Stomach (tissue), 9 donors: ENCODE results near the gene EGF. TPM values are rescaled to one million over a fixed set of nuclear protein-coding genes. Genes with fewer than 3 reads are reported as not detected.
"Not testable (repeated sequence)": the region's sequence is repeated elsewhere in the genome, so short reads cannot be mapped to it uniquely, and the experiment has no call there.

Source experiments
- DNase-seq, 2 donors: peaks; one replicate each; pipeline versions ENCODE4 v3.0.0 to v3.0.0-alpha.2; 2013 to 2019
- H3K27ac ChIP-seq, 5 donors: fragments of 200-600 bp in 4 of 5; sonication (generic) in 4 of 5; one replicate each; pipeline ENCODE4 v1.5.1; 2013 to 2019; ENCODE audit warnings: mild to moderate bottlenecking in 1 of 5, moderate library complexity in 1 of 5
- H3K27me3 ChIP-seq, 3 donors: fragments of 200-600 bp; sonication (generic); one replicate each; pipeline ENCODE4 v1.5.1; 2017 to 2019; ENCODE audit warnings: mixed run types in 1 of 3
- H3K36me3 ChIP-seq, 4 donors: fragments of 200-600 bp; sonication (generic); 1 replicate in 3 of 4; 2 replicates in 1 of 4; pipeline ENCODE4 v1.5.1; 2016 to 2019
- H3K4me1 ChIP-seq, 4 donors: fragments of 200-600 bp; sonication (generic); one replicate each; pipeline ENCODE4 v1.5.1; 2016 to 2019
- H3K4me3 ChIP-seq, 4 donors: fragments of 200-600 bp; sonication (generic) in 3 of 4; one replicate each; pipeline ENCODE4 v1.5.1; 2016 to 2019; ENCODE audit warnings: mild to moderate bottlenecking in 1 of 4
- H3K9me3 ChIP-seq, 4 donors: fragments of 200-600 bp; sonication (generic); one replicate each; pipeline ENCODE4 v1.5.1; 2016 to 2019
- EP300 ChIP-seq: sonication (generic); formaldehyde crosslinking; IDR thresholded peaks from one replicate; pipeline ENCODE4 v1.6.1; 2017; ENCODE audit warnings: antibody characterized with exemption
- POLR2A ChIP-seq, 4 donors: fragments of 450-650 bp; IDR thresholded peaks; one replicate each; pipeline ENCODE4 v1.6.1; 2016; ENCODE audit warnings: antibody characterized with exemption in 4 of 4, control low read depth in 2 of 4, mild to moderate bottlenecking in 1 of 4, moderate library complexity in 1 of 4
- POLR2AphosphoS5 ChIP-seq, 3 donors: sonication (generic); formaldehyde crosslinking; IDR thresholded peaks; one replicate each; pipeline ENCODE4 v1.6.1; 2016; ENCODE audit warnings: antibody characterized with exemption in 3 of 3
- WGBS, 5 donors: extraction: QIAGEN DNeasy Blood & Tissue Kit in 3 of 5; methylation state at CpG; one replicate each; pipeline versions ENCODE4 v1.1.5 to v1.1.7; 2013 to 2018; 5-methylcytosine and 5-hydroxymethylcytosine counted together
- intact Hi-C: fragments of 100-400 bp; cut with DNase I; formaldehyde crosslinking; loops from one replicate; pipeline ENCODE4 v1.15.1; 2023; ENCODE audit warnings: low total_unique reads
- polyA plus RNA-seq, 3 donors: library from polyadenylated mRNA; stranded (reverse); fragments of 200-250 nt; gene quantifications; one replicate each; pipeline ENCODE4 v1.2.3, GENCODE V29; 2013
- total RNA-seq, 5 donors: library from RNA; depleted of rRNA; stranded (reverse); fragments of >200 nt; gene quantifications; one replicate each; pipeline versions ENCODE4 v1.1.0 to v1.2.3, GENCODE V29; 2014 to 2016
- TF ChIP-seq, protein P1 (sequence below), 7 experiments: fragments of 450-650 bp in 4 of 7; fragments of 200-600 bp in 3 of 7; sonication (generic) in 3 of 7; IDR thresholded peaks; one replicate each; pipeline ENCODE4 v1.5.1; 2016 to 2019; ENCODE audit warnings: antibody characterized with exemption in 7 of 7, control low read depth in 2 of 7, mild to moderate bottlenecking in 1 of 7
- donor health status: healthy with polysubstance abuse.
- donor health status: Bipolar disorder and iron deficiency.
- donor health status: healthy.

The EGF gene
- total and polyA plus RNA-seq, 8 donors = 0.20 to 0.37 TPM; not detected in 6

DNA sequence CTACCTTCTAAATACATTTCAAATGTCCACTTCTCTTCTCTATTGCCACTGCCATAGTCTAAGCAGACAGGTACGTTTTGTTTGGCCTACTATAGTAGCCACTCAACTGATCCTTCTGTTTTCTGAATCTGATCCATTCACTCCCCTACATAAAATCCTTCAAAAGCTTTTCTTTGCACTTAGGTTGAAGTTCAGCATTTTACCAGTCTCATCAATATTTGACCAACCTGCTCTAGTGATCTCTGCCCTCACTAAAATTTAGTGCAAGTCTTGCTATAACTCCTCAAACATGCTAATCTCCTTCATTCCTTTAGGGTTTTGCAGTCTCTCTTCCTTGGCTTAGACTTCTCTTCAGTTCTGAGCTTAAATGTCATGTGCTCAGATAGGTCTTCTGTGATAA, 33.4 kb downstream of the EGF start:
- no peaks in the 10 kb centered on the region for H3K9me3 ChIP-seq
- H3K27me3 ChIP-seq = no peaks in the 10 kb centered on the region
- no peaks in the 10 kb centered on the region for H3K4me1 ChIP-seq
- 45 to 77% (median 56%) methylated on average over 1 of the region's 1 CpG for WGBS, 5 donors
- no peak for DNase-seq
- H3K4me3 ChIP-seq = no peak overlapping the region
- no peaks in the 10 kb centered on the region for H3K36me3 ChIP-seq
- no peak overlapping the region for H3K27ac ChIP-seq
- intact Hi-C loops = no loop called here
- TF ChIP-seq POLR2AphosphoS5 (IDR thresholded peaks at IDR 0.05) (no peak), EP300 (no peak), POLR2A (IDR thresholded peaks at IDR 0.05) (no peak)
- TF ChIP-seq, protein P1, sequence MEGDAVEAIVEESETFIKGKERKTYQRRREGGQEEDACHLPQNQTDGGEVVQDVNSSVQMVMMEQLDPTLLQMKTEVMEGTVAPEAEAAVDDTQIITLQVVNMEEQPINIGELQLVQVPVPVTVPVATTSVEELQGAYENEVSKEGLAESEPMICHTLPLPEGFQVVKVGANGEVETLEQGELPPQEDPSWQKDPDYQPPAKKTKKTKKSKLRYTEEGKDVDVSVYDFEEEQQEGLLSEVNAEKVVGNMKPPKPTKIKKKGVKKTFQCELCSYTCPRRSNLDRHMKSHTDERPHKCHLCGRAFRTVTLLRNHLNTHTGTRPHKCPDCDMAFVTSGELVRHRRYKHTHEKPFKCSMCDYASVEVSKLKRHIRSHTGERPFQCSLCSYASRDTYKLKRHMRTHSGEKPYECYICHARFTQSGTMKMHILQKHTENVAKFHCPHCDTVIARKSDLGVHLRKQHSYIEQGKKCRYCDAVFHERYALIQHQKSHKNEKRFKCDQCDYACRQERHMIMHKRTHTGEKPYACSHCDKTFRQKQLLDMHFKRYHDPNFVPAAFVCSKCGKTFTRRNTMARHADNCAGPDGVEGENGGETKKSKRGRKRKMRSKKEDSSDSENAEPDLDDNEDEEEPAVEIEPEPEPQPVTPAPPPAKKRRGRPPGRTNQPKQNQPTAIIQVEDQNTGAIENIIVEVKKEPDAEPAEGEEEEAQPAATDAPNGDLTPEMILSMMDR (IDR thresholded peaks at IDR 0.05) = no peak

- no peak overlapping the region for H3K4me3 ChIP-seq
These were observed 34.8 kb downstream of the EGF start for GRCh38 chr4:109947457-109947856.

DNA sequence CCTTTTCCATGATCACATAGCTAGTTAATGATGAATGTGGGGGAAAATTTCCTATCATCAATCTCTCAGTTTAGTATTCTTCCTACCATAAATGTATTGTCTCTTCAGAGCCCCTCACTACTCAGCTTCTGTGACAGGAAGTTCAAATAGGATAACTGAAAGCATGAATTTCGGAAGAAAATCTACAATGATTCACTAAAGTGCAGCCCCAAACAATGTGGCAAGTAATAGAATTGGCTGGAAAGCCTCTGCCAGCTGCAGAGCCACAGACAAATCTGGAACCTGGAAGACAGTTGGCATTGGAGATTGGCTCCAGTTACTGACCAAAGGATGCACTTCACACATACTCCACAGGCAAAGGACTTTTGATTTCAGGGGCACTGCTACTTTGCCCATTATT, 35.2 kb downstream of the EGF start:
- DNase-seq = no peak
- Histone ChIP-seq H3K27ac (no peak overlapping the region), H3K36me3 (no peaks in the 10 kb centered on the region), H3K27me3 (no peaks in the 10 kb centered on the region), H3K4me1 (no peaks in the 10 kb centered on the region), H3K9me3 (no peaks in the 10 kb centered on the region), H3K4me3 (no peak overlapping the region)
- TF ChIP-seq POLR2A (IDR thresholded peaks at IDR 0.05) = no peak
- TF ChIP-seq POLR2AphosphoS5 (IDR thresholded peaks at IDR 0.05) = no peak
- TF ChIP-seq, protein P1 (IDR thresholded peaks at IDR 0.05) = no peak
- no peak for TF ChIP-seq EP300
- intact Hi-C loops = no loop called here
- 0 to 49% (median 31%) methylated on average over 1 of the region's 1 CpG for WGBS, 5 donors

More at GRCh38 chr4:109947457-109947856, 34.8 kb downstream of the EGF start:
- Histone ChIP-seq H3K27me3 (no peaks in the 10 kb centered on the region), H3K27ac (no peak overlapping the region), H3K4me1 (no peaks in the 10 kb centered on the region), H3K36me3 (no peaks in the 10 kb centered on the region), H3K9me3 (no peaks in the 10 kb centered on the region)
- 84 to 92% (median 89%) methylated on average over 1 of the region's 1 CpG for WGBS, 5 donors
- DNase-seq = no peak
- intact Hi-C loops = no loop called here
- TF ChIP-seq EP300 = no peak
- no peak for TF ChIP-seq POLR2AphosphoS5 (IDR thresholded peaks at IDR 0.05)
- TF ChIP-seq POLR2A (IDR thresholded peaks at IDR 0.05) = no peak
- TF ChIP-seq, protein P1 (IDR thresholded peaks at IDR 0.05) = no peak

DNA sequence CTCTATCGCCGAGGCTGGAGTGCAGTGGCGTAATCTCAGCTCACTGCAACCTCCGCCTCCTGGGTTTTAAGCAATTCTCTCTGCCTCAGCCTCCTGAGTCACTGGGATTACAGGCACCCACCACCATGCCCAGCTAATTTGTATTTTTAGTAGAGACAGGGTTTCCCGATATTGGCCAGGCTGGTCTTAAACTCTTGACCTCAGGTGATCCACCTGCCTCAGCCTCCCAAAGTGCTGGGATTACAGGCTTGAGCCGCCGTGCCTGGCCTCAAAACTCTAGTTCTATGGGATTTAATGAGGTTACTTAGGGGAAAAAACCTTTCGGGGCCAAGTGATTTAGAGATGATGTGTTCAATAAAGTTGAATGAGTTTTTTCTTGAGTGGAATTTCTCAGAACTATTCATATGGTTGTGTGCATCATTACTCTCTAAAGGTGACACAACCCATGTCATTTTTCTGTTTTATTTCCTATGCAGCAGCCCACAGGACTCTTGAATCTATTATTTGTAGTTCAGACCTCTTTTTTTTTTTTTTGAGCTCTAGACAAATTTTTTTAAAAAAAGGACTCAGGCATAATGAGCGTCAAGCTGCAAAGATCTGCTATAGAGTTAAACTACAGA, 36.5 kb downstream of the EGF start:
- 85 to 90% (median 89%) methylated on average over 9 of the region's 9 CpGs for WGBS, 5 donors
- H3K27me3 ChIP-seq, H3K9me3 ChIP-seq, H3K27ac ChIP-seq, intact Hi-C loops, H3K36me3 ChIP-seq, DNase-seq, H3K4me3 ChIP-seq, H3K4me1 ChIP-seq: not testable (repeated sequence)

DNA sequence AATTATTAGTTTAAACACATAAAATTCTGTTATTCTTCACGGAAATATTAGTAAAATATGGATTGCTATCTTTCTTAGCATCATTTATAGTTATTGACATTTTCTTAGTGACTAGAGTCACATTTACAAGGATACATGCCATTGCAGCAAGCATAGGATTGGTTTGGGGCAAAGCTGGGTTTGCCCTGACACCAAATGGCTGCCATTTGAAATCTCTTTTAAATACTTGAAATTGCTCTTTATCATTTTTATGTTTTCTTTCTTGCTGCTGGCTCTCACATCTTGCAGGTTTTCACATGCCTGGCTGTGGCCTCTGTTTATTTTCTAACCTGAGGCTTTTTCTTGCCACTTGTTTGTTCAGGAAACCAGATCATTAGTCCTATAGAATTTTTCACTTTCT, 39.9 kb downstream of the EGF start:
- intact Hi-C loops = no loop called here
- DNase-seq = no peak
- no peak overlapping the region for H3K27ac ChIP-seq

More for the DNA sequence above, 39.9 kb downstream of the EGF start:
- Histone ChIP-seq H3K4me1 (no peaks in the 10 kb centered on the region), H3K36me3 (no peaks in the 10 kb centered on the region), H3K9me3 (no peaks in the 10 kb centered on the region), H3K27me3 (no peaks in the 10 kb centered on the region), H3K4me3 (no peak overlapping the region)
- TF ChIP-seq, protein P1 (IDR thresholded peaks at IDR 0.05) = no peak
- TF ChIP-seq POLR2A (IDR thresholded peaks at IDR 0.05) (no peak), POLR2AphosphoS5 (IDR thresholded peaks at IDR 0.05) (no peak), EP300 (no peak)
- 62 to 87% (median 68%) methylated on average over 1 of the region's 1 CpG for WGBS, 5 donors
